HG03025 (cell line): ENCODE data around the gene IL18R1.
A peak's percentile ranks its signal among the peaks of the same experiment; 100 is the strongest.

Source experiments
- ATAC-seq: cut with Tn5 transposase; IDR thresholded peaks from one replicate; pipeline ENCODE4 v1.9.1; 2021; ENCODE audit warnings: mild to moderate bottlenecking, moderate library complexity; ENCODE audit not compliant: unreplicated experiment, low FRiP score

The IL18R1 gene

DNA sequence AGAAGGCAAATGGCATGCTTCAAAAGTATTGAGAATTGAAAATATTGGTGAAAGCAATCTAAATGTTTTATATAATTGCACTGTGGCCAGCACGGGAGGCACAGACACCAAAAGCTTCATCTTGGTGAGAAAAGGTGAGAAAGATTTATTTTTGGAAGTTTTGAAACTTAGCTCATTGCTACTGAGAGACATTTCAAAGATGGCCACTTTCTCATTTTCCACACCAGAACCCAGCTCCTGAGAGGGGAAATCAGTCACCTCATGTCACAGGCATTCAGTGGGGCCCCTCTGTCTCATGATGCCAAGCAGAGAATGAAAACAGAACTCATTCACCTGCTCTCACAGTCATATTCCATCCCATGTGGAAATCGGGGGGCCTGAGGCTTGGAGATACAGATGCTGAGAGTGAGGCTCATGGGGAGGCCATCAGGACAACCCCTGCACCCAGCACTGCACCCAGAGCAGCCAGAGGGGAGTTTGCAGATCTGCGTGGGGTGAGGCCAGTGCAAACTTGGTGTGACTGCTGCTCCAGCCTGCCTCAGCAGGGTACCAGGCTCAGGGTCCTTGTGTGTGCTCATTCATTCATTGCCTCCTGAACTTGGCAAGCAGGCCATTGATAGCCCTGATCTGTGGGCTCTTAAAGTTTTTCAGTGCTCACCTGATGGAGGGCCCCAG lies 31.4 kb downstream of the IL18R1 start:
- ATAC-seq, result no peak

DNA sequence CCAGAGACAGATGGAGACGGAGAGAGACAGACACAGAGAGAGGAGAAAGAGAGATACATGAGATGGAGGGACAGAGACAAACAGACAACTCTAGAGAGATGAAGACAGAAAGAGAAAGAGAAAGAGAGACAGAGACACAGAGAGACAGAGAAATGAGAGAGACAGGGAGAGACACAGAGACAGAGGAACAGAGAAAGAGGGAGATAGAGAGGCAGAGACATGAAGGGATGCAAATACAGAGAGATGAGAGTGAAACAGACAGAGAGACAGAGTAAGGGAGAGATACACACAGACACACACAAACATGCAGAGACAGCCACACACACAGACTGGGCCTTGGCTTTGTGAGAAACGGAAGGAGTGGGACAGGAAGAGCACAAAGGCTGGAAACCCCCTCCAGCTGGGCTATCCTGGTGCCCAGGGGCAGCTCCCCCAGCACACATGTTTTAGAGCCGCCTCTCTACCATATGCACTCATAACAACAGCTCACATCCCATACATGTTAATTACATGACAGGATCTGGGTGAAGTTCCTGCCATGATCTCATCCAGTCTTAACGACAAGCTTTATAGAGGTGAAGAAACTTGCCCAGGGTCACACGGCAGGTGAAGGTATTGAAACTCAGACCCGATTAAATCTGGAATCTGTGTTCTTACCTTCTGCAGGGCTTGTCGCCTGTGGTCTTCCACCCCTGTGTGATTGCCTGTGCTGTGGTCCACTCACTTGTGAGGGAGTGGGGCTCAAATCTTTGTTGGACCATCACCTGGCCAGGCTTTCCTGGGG lies 32.4 kb downstream of the IL18R1 start:
- no peak for ATAC-seq

DNA sequence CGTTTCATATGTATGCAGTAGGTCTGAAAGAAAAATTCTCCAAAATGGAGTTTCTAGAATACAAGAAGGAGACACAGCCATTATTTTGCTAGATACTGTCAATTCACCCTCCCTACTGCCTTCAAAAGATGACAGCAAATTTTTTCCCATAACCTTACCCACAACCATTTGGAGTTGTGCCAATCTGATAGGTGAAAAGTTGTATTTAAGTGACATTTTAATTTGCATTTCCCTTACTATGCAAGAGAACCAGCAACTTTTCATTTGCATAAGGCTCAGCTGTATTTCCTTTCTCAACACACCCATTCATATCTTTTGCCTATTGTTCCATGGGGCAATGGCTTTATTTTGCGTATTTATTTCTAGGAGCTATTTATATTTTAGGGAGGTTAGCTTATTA lies 36.0 kb downstream of the IL18R1 start:
- ATAC-seq, result no peak

DNA sequence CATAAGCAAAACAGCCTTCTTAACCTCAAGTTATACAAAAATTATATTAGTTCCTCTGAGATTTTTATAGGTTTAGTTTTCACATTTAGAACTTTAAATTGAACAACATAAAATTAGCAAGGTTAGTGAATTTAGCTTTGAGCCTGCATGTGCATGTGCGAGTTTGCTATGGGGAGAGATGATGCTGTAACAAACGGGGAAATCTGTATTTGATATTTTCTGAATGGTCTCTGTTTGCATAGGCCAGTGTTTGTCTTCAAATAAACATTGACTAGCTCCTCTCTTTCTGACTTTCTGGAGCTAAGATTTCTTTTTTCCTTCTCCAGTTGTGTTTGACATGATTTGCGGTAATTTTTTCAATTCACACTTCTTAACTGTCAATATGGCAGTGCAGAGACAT lies 36.5 kb downstream of the IL18R1 start:
- no peak for ATAC-seq

DNA sequence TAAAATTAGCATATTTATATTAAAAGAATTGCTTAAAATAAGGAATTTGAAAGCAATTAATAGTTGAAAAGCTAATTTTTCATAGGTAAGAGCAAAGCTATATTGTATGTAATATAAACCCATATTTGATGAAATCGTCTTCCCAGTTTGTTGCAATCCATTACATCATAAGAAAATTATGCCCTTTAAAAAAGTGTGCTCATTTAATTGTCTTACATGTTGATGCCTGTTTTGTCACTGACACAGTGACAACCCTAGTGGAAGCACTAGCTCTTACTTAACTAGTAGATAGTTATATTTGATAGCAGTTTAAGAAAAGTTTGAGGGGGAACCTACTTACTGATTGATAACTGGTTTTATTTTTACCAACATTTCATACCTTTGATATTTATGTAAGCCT lies 37.3 kb downstream of the IL18R1 start:
- ATAC-seq, result no peak

DNA sequence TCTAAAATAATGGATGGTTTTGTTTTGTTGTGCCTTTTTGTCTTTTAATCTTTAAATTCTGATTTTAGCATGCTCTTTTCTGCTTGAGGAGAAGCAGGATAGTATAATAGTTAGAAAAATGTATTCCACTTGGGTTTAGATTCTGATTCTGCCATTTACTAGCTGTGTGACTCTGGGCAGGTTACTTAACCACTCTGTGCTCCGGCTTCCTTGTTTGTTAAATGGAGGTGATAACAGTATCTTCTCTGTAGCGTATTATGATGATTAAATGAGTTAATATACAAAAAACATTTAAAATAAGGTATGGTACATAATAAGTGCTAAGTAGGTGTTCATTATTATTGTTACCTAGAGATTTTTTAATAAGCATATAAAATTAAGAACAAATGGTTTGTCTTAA lies 40.4 kb downstream of the IL18R1 start:
- no peak for ATAC-seq

DNA sequence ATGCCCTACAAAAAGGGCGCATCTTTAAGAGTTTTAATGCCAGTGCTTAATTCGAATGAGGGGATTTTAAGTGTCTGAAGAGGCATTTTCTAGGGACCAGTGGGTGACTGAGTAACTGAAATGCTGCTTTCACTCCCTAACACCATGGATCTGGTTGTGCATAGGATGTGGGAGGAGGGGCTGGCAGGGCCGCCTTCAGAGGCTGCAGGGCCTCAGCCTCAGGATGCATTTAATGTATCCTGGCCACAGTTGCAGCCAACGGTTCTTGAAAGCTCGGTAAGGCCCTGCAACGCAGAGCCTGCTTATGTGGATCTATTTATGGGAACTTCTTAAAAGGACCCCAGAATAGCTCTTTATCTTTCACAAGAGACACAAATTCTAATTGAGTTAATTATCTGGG lies 41.6 kb downstream of the IL18R1 start:
- ATAC-seq, result no peak

DNA sequence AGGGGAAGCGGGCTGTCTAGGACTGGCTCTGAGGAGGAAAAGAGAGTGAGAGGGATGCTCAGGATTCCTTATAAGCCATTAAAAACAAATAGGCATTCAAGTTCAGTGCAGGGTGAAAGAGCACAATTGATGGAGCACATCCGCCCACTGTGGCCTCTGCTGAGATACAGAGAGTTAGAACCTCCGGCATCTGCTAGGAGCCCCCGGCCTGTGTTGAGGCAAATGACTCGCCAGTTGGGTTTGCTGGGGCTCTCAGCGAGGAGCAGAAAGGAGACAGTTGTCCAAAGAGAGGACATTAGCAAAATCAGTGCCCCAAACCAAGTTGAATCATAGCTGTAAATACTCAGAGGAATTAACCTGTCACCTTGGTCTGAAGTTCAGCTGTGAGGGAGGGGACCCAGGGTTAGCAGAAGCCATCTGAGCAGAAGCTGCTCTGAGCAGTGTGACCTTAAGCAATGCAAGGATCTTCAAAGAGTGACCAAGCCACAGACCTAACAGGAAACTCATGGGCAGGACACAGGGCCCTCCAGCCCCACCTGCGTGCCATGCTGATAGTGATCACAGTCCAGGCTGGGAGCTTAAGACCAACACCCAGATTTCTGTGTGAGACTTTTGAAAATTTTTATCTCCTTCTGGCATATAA lies 44.0 kb downstream of the IL18R1 start:
- no peak for ATAC-seq

DNA sequence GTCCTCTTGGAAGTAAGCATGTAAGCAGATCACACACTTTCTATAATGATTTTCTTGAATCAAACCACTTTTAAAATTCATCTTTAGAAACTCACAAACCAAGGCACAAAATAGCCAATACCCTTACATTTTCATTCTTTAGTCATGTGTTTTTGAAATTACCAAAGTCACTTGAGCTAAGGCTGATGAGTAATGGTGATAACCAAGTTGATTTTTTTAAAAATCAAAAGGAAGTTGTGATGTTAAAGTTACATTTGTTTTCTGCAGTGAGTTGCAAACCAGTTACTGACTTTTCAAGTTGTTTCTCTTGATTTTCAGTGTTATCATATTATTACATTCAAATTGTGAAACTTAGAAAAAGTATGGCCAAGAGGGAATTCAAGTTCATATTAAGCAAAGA lies 45.9 kb downstream of the IL18R1 start:
- ATAC-seq, result no peak

DNA sequence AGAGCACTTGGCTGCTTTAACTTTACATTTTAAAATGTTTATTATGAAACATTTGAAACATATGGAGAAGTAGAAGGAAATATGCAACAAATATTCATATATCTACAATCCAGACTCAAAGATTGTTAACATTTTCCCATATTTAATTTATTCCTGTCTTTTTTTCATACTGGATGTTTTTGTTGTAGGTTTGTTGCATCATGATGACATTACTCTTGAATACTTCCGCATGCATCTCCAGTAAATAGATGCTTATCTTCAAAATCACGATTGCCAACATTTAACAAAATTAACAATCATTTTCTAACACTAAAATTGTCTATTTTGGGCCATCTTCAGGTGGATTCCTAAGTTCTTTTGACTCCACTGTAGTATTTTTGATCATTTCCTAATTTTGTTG lies 46.3 kb downstream of the IL18R1 start:
- no peak for ATAC-seq

DNA sequence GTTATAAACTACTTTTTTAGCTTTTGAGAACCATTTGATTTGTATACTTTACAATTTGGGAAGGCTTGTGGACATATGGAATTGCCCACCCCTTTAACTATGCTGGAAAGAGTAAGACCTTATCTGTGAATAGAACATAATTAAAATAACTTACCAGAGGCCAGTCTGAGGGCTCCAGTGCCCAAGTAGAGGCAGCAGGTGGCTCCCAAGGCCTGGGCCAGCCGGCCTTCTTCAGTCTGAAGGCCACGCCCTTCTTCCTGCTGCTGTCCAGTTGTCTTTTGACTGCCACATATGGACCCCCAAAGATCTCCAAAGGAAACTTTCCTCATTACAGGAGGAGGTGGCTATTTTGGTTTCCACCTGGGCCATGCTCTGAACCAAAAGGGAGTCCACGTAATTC lies 55.4 kb downstream of the IL18R1 start:
- ATAC-seq, result no peak

DNA sequence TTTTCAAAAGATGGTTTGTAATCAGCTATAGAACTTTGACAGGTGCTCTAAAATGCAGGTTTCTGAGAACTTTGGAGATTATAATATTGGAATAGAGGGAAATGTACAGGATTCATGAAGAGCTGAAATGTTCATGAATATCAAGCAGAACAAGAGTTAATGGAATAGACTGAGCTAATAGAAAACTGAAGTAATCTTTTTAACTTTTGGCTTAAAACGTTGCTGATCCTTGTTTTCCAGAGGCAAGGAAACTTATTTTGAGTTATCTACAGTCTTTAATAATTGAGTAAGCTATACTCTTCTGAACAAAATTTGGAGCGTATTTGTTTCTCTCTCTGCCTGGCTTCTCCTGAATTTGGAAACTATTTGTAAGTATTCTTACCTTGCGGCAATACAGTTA lies 56.6 kb downstream of the IL18R1 start:
- ATAC-seq, result no peak

DNA sequence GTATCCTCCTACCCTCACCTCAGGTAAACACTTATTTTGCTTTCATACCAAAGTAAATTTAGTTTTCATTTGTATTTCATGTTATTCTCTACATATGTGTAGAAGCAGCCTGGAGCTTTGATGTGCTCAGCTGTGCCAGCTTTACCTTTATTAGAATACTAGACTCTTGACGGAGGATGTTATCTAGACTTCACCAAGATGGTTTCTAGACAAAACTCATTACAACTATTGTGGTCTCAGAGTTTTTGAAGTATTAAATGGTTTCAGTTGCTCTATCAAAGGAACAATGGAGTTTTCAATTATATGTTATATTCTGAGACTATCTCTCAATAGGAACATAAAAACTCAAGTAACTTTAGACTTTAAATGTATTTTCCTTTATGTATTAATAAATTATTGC lies 62.4 kb downstream of the IL18R1 start:
- ATAC-seq, result no peak

DNA sequence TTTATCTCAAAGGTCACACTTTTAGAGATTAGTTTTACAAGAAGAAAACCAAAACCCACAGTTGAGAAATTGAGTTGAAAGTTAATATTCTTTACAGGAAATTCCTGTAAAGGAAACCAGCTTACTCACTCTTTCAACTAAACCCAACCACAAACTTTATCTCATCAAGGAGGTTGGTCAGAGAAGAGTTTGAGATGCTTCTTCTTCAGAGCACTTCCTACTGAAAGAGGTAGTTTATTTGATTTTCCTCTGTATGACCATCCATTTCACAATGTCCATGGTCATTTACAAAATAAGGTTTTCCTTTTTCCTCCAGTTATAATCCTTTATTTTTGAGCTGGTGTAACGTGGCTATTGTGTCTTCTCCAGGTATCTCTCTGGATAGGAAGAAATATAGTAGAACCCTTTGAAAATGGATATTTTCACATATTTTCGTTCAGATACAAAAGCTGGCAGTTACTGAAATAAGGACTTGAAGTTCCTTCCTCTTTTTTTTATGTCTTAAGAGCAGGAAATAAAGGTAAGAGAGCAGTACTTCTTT lies 62.9 kb downstream of the IL18R1 start:
- ATAC-seq, result peak; percentile 68

DNA sequence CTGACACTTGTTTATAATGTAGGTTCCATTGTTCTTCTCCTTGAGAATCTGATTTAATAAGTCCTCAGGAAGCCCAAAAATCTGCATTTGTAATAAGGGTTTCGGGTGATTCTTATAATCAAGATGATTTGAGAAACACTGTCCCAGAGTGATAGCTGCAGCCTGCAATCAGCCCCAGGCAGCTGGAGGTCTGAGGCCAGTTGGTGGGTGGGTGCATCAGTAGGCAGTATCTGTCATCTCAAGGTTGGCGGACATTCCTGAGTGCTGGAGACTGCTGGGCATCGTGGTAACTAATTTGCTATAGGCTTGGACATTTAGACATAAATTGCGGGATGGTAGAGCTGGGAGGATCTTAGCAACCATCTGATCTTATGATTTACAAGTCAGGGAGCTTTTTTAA lies 64.7 kb downstream of the IL18R1 start:
- ATAC-seq, result no peak

DNA sequence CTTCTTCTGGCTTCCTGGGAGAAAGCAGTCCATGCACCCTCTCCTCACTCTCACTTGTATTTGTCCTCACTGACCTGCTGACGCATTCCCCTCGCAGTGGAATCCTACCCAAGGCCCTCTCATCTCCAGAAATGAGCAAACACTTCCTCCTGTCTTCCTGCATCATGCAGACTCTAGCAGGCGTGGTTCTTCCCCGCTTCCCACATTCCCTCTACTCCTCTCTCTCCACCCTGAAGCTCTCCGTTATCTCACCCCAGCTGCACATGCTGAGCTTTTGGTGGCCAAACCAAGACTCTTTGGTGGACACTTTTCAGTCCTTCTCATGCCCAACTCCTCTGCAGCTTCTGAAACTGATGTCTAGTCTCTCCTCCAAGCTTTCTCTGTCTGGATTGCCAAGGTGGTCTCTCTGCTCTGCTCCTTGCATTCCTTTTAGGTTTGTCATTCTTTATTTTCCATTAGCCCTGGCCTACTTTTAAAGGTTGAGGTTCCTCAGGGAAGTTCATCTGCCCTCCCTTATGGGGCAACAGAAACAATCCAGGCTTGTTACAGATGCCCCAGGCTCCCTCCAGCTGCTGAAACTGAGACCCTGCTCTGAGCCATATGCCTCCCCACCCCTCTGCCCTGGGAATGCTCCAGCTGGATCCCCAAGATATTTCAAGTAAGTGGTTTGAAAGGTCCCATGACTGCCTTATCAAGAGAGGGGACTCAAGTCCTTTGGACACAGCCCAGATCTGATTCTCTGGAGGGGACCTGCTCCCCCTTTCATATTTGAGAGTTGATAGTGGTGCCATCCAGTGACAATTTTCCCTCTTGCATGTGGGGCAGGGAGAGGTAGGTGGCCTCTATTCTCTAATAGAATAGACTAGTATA lies 66.5 kb downstream of the IL18R1 start:
- no peak for ATAC-seq

DNA sequence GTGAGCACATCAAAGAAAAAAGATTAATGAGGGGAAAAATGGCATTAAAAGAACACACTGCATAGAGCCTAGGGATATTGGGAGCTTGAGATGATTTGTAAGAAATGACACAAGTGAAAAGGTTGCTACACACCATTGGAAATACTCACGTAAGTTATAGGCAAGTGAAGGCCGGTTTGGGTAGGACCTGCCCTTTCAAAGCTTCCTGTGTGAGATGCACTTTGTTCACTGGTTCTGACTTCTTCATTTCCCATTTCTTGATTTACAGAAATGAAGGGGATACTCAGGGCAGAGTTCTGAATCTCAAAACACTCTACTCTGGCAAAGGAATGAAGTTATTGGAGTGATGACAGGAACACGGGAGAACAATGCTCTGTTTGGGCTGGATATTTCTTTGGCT lies 67.3 kb downstream of the IL18R1 start, which contains the start of gene IL18RAP:
Gene IL18RAP (plus strand): TSS at position 251 of the 400 bp plus-strand sequence. CDS start 118 bp downstream, at position 369.
- no peak for ATAC-seq

DNA sequence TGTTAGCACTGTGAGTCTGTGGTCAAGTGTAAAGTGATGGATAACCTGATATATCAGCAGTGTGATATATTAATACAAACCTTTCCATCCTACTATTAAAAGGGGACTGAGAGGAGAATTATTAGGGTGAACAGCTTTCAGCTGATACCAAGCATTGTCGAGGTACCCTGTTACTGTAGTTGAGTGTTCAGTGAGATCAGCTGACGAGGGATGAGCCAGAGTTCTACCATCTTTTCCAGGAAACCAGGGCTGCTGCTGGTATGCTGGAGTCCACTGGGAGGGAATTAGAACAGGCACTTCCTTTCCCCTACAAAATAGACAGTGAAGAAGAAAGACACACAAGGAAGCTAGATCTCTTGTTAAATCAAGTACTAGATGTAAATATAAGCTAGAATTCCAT lies 67.8 kb downstream of the IL18R1 start:
- ATAC-seq, result no peak

DNA sequence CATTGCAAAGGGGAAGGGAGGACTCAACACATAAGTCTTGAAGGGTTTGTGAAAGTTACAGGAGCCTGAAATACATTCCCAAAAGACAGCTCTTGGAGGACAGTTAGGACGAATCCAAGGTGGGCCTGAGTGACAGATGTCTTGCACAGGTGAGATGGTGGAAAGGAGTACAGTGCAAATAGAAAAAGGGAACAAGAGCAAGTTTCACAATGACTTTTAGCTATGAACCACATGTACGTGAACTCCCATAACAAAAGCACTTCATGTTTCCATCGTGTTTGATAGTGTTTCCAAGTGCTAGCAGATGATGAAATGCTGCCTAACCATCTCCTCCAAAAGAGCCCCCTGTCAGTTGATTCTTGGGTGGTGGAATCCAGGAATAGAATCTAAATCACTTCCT lies 69.2 kb downstream of the IL18R1 start:
- peak; percentile 77 for ATAC-seq

DNA sequence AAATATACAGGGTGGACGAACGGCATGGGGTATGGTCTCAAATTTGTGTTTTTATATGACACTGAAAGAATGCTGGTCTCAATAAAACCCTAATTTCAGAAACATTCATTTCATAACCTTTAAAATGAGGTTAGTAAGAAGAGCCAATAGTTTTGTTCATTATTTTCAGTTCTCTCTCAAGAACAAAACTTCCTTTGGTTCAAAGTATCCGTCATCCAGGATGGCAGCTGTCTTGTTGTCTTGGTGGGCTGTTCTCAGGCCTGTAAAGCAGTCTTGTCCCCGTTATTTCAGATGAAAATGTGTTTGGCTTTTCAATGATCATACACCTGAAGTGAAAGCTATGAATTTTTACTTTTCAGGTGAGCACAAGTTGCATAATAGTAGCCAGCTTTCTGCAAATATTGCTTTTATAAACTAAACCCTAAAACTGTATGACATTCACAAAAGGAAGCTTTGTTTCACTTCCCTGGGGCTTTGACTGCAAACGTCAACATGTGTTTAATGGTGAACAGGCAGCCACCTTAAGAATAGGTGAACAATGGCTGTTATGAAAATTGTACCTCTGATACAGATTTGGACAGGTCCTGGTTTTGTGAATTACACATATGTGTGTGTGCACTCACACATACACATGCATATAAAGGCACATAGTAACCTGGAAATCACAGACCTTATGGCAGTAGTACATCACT lies 70.0 kb downstream of the IL18R1 start:
- ATAC-seq, result no peak
